MM.1S (cell line): ENCODE data around the gene RPS6KC1.

Experiments
- CTCF ChIP-seq: fragments of 300-600 bp; sonication (generic); IDR thresholded peaks from 2 replicates; pipeline ENCODE4 v1.5.1; 2016; ENCODE audit warnings: antibody characterized with exemption, low read length, mixed read lengths
- EZH2 ChIP-seq: fragments of 300-600 bp; sonication (generic); optimal IDR thresholded peaks from 2 replicates; pipeline ENCODE3; 2017; ENCODE audit warnings: low read depth, mild to moderate bottlenecking, antibody characterized with exemption, low read length, mixed read lengths

- TF ChIP-seq CTCF (no peak), EZH2 (no peak)
Measured at GRCh38 chr1:213303286-213303685, 252.2 kb downstream of the RPS6KC1 start.
